M059J (cell line): ENCODE measurements around the gene DPYSL4. TPM values are rescaled to one million over a fixed set of nuclear protein-coding genes. Genes with fewer than 3 reads are reported as not detected.

Source experiments
- DNase-seq: peaks from one replicate; pipeline ENCODE4 v3.0.0-alpha.2; 2012; ENCODE audit warnings: low read depth
- total RNA-seq: library from RNA; depleted of rRNA; stranded (reverse); fragments of >200 nt; shearing (Covaris generic); gene quantifications from 2 replicates; pipeline ENCODE4 v1.2.3, GENCODE V29; 2014

DPYSL4 gene
- total RNA-seq, 1 experiment from 2014 or later = 6.0 TPM

GRCh38 chr10:132226586-132227405, 40.0 kb downstream of the DPYSL4 start:
- no peak for DNase-seq

- DNase-seq = no peak
Observed at GRCh38 chr10:132227851-132228390, 41.2 kb downstream of the DPYSL4 start.

GRCh38 chr10:132228616-132229015, 41.9 kb downstream of the DPYSL4 start:
- DNase-seq = no peak

GRCh38 chr10:132229096-132229495, 42.3 kb downstream of the DPYSL4 start:
- no peak for DNase-seq

GRCh38 chr10:132229834-132230556, 43.2 kb downstream of the DPYSL4 start:
- no peak for DNase-seq

- no peak for DNase-seq
Observed at GRCh38 chr10:132230557-132231210, 43.9 kb downstream of the DPYSL4 start.

- DNase-seq = no peak
Observed at GRCh38 chr10:132231656-132232022, 44.9 kb downstream of the DPYSL4 start.

GRCh38 chr10:132232023-132232951, 45.5 kb downstream of the DPYSL4 start:
- DNase-seq = no peak

GRCh38 chr10:132232981-132233380, 46.2 kb downstream of the DPYSL4 start:
- DNase-seq = no peak

GRCh38 chr10:132233501-132234085, 46.8 kb downstream of the DPYSL4 start:
- DNase-seq = no peak

- DNase-seq = no peak
Observed at GRCh38 chr10:132234860-132235259, 48.1 kb downstream of the DPYSL4 start.

- DNase-seq = no peak
Observed at GRCh38 chr10:132236161-132236560, 49.4 kb downstream of the DPYSL4 start.

GRCh38 chr10:132236881-132237280, 50.1 kb downstream of the DPYSL4 start:
- DNase-seq = no peak

- DNase-seq = no peak
Observed at GRCh38 chr10:132237396-132237795, 50.6 kb downstream of the DPYSL4 start.

- DNase-seq = no peak
Observed at GRCh38 chr10:132237871-132238270, 51.1 kb downstream of the DPYSL4 start.

- DNase-seq = no peak
Observed at GRCh38 chr10:132238371-132239125, 51.8 kb downstream of the DPYSL4 start.

- DNase-seq = no peak
Observed at GRCh38 chr10:132239126-132240031, 52.6 kb downstream of the DPYSL4 start.

- DNase-seq = no peak
Observed at GRCh38 chr10:132240156-132240555, 53.4 kb downstream of the DPYSL4 start.

GRCh38 chr10:132240581-132240980, 53.8 kb downstream of the DPYSL4 start:
- DNase-seq = no peak
